B cell (primary cell): ENCODE data around the gene YTHDC2. TPM values are rescaled to one million over a fixed set of nuclear protein-coding genes. Genes with fewer than 3 reads are reported as not detected.

Experiments used
- ATAC-seq: fragments of 200-7000 bp; cut with Tn5 transposase; one replicate; pipeline ENCODE4 v1.10.0; 2021; ENCODE audit warnings: low read depth, mild to moderate bottlenecking, moderate number of reproducible peaks, moderate library complexity
- CTCF ChIA-PET: fragments of 350-600 bp; sonication (Branson Sonifier 250); formaldehyde crosslinking; loops from one replicate; lab custom pipeline; 2021; ENCODE audit warnings: antibody characterized with exemption, inconsistent platforms; lab: Charles Lee
- POLR2A ChIA-PET: fragments of 350-600 bp; sonication (Branson Sonifier 250); formaldehyde crosslinking; loops from one replicate; lab custom pipeline; 2021; ENCODE audit warnings: antibody characterized with exemption; lab: Charles Lee
- DNase-seq: peaks from one replicate; pipeline ENCODE4 v3.0.0; 2013
- H2AFZ ChIP-seq: 2 replicates; pipeline ENCODE4 v1.6.1; 2012; ENCODE audit warnings: mild to moderate bottlenecking, low read depth, low read length; ENCODE audit not compliant: insufficient read depth, poor library complexity, severe bottlenecking
- H3K27ac ChIP-seq, 2 donors: 1 replicate in 1 of 2; 2 replicates in 1 of 2; pipeline ENCODE4 v1.5.1; 2012 to 2013; ENCODE audit warnings: low read length in 2 of 2, mild to moderate bottlenecking in 2 of 2, moderate library complexity in 1 of 2
- H3K27me3 ChIP-seq, 4 experiments: fragments of 200-600 bp in 1 of 4; sonication (generic) in 1 of 4; replicated peaks in 1 of 4; 1 replicate in 2 of 4; 2 replicates in 2 of 4; pipeline versions ENCODE4 v1.6.1 to v1.7.0; 2013 to 2016; ENCODE audit warnings: low read length in 3 of 4, mild to moderate bottlenecking in 2 of 4, mixed read lengths in 1 of 4, moderate library complexity in 1 of 4; ENCODE audit not compliant: insufficient read depth in 4 of 4, control insufficient read depth in 3 of 4; ENCODE audit errors: control extremely low read depth in 1 of 4
- H3K36me3 ChIP-seq, 2 experiments: replicated peaks in 1 of 2; 1 replicate in 1 of 2; 2 replicates in 1 of 2; pipeline versions ENCODE4 v1.6.1 to v1.7.1; 2013; ENCODE audit warnings: low read length in 1 of 2; ENCODE audit not compliant: insufficient read depth in 2 of 2, control insufficient read depth in 1 of 2; ENCODE audit errors: control extremely low read depth in 1 of 2, extremely low read depth in 1 of 2
- H3K4me1 ChIP-seq, 2 donors: fragments of 200-600 bp in 1 of 2; sonication (generic) in 1 of 2; 1 replicate in 1 of 2; 2 replicates in 1 of 2; pipeline versions ENCODE4 v1.5.1 to v1.6.1; 2013 to 2017; ENCODE audit warnings: low read length in 2 of 2; ENCODE audit not compliant: control insufficient read depth in 2 of 2, insufficient read depth in 2 of 2
- H3K4me2 ChIP-seq: replicated peaks from 2 replicates; pipeline ENCODE3; 2012; ENCODE audit warnings: mild to moderate bottlenecking, low read depth, low read length; ENCODE audit not compliant: poor library complexity, severe bottlenecking
- H3K4me3 ChIP-seq, 5 experiments: fragments of 200-600 bp in 1 of 5; sonication (generic) in 1 of 5; 1 replicate in 3 of 5; 2 replicates in 2 of 5; pipeline versions ENCODE4 v1.5.1 to v1.7.0; 2011 to 2016; ENCODE audit warnings: low read length in 4 of 5, mild to moderate bottlenecking in 4 of 5, low read depth in 2 of 5, control low read depth in 1 of 5, moderate library complexity in 1 of 5; ENCODE audit not compliant: insufficient read depth in 1 of 5; ENCODE audit errors: control extremely low read depth in 1 of 5, extremely low read depth in 1 of 5
- H3K79me2 ChIP-seq: fragments of 200-600 bp; sonication (generic); one replicate; pipeline ENCODE4 v1.6.0; 2016; ENCODE audit warnings: low read length; ENCODE audit not compliant: control insufficient read depth, insufficient read depth
- H3K9ac ChIP-seq: fragments of 200-600 bp; sonication (generic); 2 replicates; pipeline ENCODE4 v1.6.1; 2017; ENCODE audit warnings: mild to moderate bottlenecking, low read length, moderate library complexity
- H3K9me3 ChIP-seq, 3 donors: one replicate each; pipeline versions ENCODE4 v1.6.1 to v1.7.1; 2013; ENCODE audit warnings: low read length in 2 of 3; ENCODE audit not compliant: control insufficient read depth in 2 of 3, insufficient read depth in 1 of 3; ENCODE audit errors: control extremely low read depth in 1 of 3
- H4K20me1 ChIP-seq: 2 replicates; pipeline ENCODE4 v1.6.0; 2012; ENCODE audit warnings: mild to moderate bottlenecking, low read length; ENCODE audit not compliant: insufficient read depth, control insufficient read depth, poor library complexity, severe bottlenecking
- H3K27ac Mint-ChIP-seq: one replicate; pipeline ENCODE4 v1.8.0; 2021; ENCODE audit warnings: mixed read lengths
- H3K27me3 Mint-ChIP-seq: one replicate; pipeline ENCODE4 v1.8.0; 2021; ENCODE audit warnings: mixed read lengths
- H3K4me1 Mint-ChIP-seq: one replicate; pipeline ENCODE4 v1.8.0; 2021; ENCODE audit warnings: mixed read lengths
- H3K4me3 Mint-ChIP-seq: one replicate; pipeline ENCODE4 v1.8.0; 2021; ENCODE audit warnings: mixed read lengths
- H3K9me3 Mint-ChIP-seq: one replicate; pipeline ENCODE4 v1.8.0; 2022; ENCODE audit warnings: mixed read lengths; ENCODE audit not compliant: insufficient read depth
- EZH2 ChIP-seq: IDR thresholded peaks from 2 replicates; pipeline ENCODE4 v1.6.1; 2012; ENCODE audit warnings: borderline replicate concordance, low read depth, mild to moderate bottlenecking, moderate library complexity, low read length; ENCODE audit not compliant: insufficient read depth, poor library complexity, severe bottlenecking
- WGBS: methylation state at CpG from one replicate; pipeline ENCODE4 v1.1.5; 2013; ENCODE audit warnings: missing lambda C conversion rate; ENCODE audit not compliant: insufficient coverage; 5-methylcytosine and 5-hydroxymethylcytosine counted together
- intact Hi-C: fragments of 100-400 bp; cut with micrococcal nuclease; formaldehyde crosslinking; loops from one replicate; pipeline ENCODE4 v1.10.0; 2022
- polyA plus RNA-seq: library from polyadenylated mRNA; depleted of rRNA; stranded (reverse); fragments of >200 nt; gene quantifications from 2 replicates; pipeline ENCODE4 v1.2.3, GENCODE V29; 2012
- total RNA-seq, 2 donors: library from RNA; stranded (reverse); fragments of 120-200 nt in 1 of 2; gene quantifications; 1 replicate in 1 of 2; 2 replicates in 1 of 2; pipeline versions ENCODE4 v1.2.3 to v1.2.4, GENCODE V29; 2013 to 2022
- TF ChIP-seq, protein P1 (sequence below): fragments of 200-600 bp; IDR thresholded peaks from one replicate; pipeline ENCODE4 v1.8.0; 2022; ENCODE audit warnings: antibody characterized with exemption, mild to moderate bottlenecking

YTHDC2 gene
- total and polyA plus RNA-seq, 2 donors (not counting 1 experiment from before 2014, with no cell fraction given): 8.6 to 52.6 TPM

GRCh38 chr5:113552137-113552536 is 38.6 kb downstream of the YTHDC2 start:
- Histone ChIP-seq H3K27ac (no peak overlapping the region), H3K4me1 (no peaks in the 10 kb centered on the region), H3K27me3 (no peaks in the 10 kb centered on the region), H2AFZ (no peak overlapping the region), H3K9ac (no peak overlapping the region), H3K79me2 (no peaks in the 10 kb centered on the region), H4K20me1 (no peaks in the 10 kb centered on the region), H3K4me3 (no peak overlapping the region), H3K9me3 (no peaks in the 10 kb centered on the region), H3K4me2 (no peak overlapping the region), H3K36me3 (peaks cover 17 to 51% of the 10 kb centered on the region in 2 experiments)
- ATAC-seq: no peak
- H3K9me3 Mint-ChIP-seq: no peaks in the 10 kb centered on the region
- no peaks in the 10 kb centered on the region for H3K27me3 Mint-ChIP-seq
- no peak overlapping the region for H3K27ac Mint-ChIP-seq
- no peaks in the 10 kb centered on the region for H3K4me1 Mint-ChIP-seq
- CTCF ChIA-PET: no interaction called here
- POLR2A ChIA-PET: no interaction called here
- DNase-seq: no peak
- intact Hi-C loops: no loop called here
- WGBS: no CpG with 5 or more reads among the region's 1 CpG
- no peak for TF ChIP-seq EZH2
- TF ChIP-seq, protein P1, sequence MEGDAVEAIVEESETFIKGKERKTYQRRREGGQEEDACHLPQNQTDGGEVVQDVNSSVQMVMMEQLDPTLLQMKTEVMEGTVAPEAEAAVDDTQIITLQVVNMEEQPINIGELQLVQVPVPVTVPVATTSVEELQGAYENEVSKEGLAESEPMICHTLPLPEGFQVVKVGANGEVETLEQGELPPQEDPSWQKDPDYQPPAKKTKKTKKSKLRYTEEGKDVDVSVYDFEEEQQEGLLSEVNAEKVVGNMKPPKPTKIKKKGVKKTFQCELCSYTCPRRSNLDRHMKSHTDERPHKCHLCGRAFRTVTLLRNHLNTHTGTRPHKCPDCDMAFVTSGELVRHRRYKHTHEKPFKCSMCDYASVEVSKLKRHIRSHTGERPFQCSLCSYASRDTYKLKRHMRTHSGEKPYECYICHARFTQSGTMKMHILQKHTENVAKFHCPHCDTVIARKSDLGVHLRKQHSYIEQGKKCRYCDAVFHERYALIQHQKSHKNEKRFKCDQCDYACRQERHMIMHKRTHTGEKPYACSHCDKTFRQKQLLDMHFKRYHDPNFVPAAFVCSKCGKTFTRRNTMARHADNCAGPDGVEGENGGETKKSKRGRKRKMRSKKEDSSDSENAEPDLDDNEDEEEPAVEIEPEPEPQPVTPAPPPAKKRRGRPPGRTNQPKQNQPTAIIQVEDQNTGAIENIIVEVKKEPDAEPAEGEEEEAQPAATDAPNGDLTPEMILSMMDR: no peak
- no peak overlapping the region for H3K4me3 Mint-ChIP-seq

GRCh38 chr5:113552620-113553019 is 39.1 kb downstream of the YTHDC2 start:
- Histone ChIP-seq H3K4me2 (no peak overlapping the region), H3K9me3 (no peaks in the 10 kb centered on the region), H3K9ac (no peak overlapping the region), H3K4me3 (no peak overlapping the region), H3K79me2 (no peaks in the 10 kb centered on the region), H3K36me3 (peaks cover 17 to 49% of the 10 kb centered on the region in 2 experiments), H3K27me3 (no peaks in the 10 kb centered on the region), H3K4me1 (no peaks in the 10 kb centered on the region), H2AFZ (no peak overlapping the region), H4K20me1 (no peaks in the 10 kb centered on the region), H3K27ac (no peak overlapping the region)
- Mint-ChIP-seq H3K27me3 (no peaks in the 10 kb centered on the region), H3K4me3 (no peak overlapping the region), H3K27ac (no peak overlapping the region), H3K9me3 (no peaks in the 10 kb centered on the region), H3K4me1 (no peaks in the 10 kb centered on the region)
- DNase-seq (no peak), ATAC-seq (no peak)
- intact Hi-C loops: no loop called here
- TF ChIP-seq EZH2: no peak
- TF ChIP-seq, protein P1: no peak
- ChIA-PET CTCF (no interaction called here), POLR2A (no interaction called here)
